Motor neuron (in vitro differentiated cells): ENCODE data around the gene TTLL3. TPM values are rescaled to one million over a fixed set of nuclear protein-coding genes. Genes with fewer than 3 reads are reported as not detected.

Source experiments
- ATAC-seq, 8 experiments: fragments of 200-7000 bp; cut with Tn5 transposase; replicated peaks in 6 of 8; 2 replicates each; pipeline ENCODE4 v1.8.0; 2021; ENCODE audit warnings: mild to moderate bottlenecking in 8 of 8, moderate library complexity in 8 of 8
- H3K27ac ChIP-seq, 2 donors: fragments of 250-450 bp; sonication (Bioruptor Pico); 2 replicates each; pipeline ENCODE4 v1.9.0; 2021; ENCODE audit warnings: antibody characterized with exemption in 2 of 2, mild to moderate bottlenecking in 2 of 2, moderate library complexity in 1 of 2
- H3K4me1 ChIP-seq, 2 donors: fragments of 250-450 bp; sonication (Bioruptor Pico); replicated peaks in 1 of 2; 2 replicates each; pipeline ENCODE4 v1.6.1; 2021; ENCODE audit warnings: antibody characterized with exemption in 2 of 2, mild to moderate bottlenecking in 2 of 2, moderate library complexity in 1 of 2
- H3K4me3 ChIP-seq, 5 donors: fragments of 250-450 bp; sonication (Bioruptor Pico); 2 replicates each; pipeline ENCODE4 v1.9.0; 2021; ENCODE audit warnings: antibody characterized with exemption in 5 of 5, mild to moderate bottlenecking in 5 of 5, moderate library complexity in 4 of 5
- whole genome bisulfite sequencing, 10 experiments: fragments of 450-650 bp; shearing (Covaris generic); methylation state at CpG; one replicate each; pipeline ENCODE4 v1.0.0; 2022; 5-methylcytosine and 5-hydroxymethylcytosine counted together
- in situ Hi-C, 9 experiments: fragments of 400-800 bp; cut with MboI; loops; one replicate each; pipeline ENCODE4 v1.15.0; 2021; ENCODE audit warnings: low sequenced_read_pairs in 9 of 9, low pct_unique_long_range_greater_than_20kb in 2 of 9; ENCODE audit not compliant: unreplicated experiment in 9 of 9
- total RNA-seq, 8 experiments: library from RNA; unstranded; fragments of 300-600 nt; gene quantifications; 2 replicates each; pipeline versions ENCODE4 v1.2.3 to v1.2.4, GENCODE V29; 2022

Gene TTLL3
- total RNA-seq, 8 experiments from 2014 or later, result 8.4 to 41.3 (median 14.0) TPM

GRCh38 chr3:9800529-9800928 is 9.5 kb upstream of the TTLL3 start:
- no peak overlapping the region for H3K27ac ChIP-seq
- H3K4me3 ChIP-seq, result no peak overlapping the region
- peak in 1 of 8 experiments; percentile 57 for ATAC-seq
- in situ Hi-C loops, result no loop called here
- H3K4me1 ChIP-seq, result no peaks in the 10 kb centered on the region
- WGBS, 10 experiments, result 40 to 95% (median 91%) methylated on average over 1 to 5 of the region's 5 CpGs; no CpG with 5 or more reads in 5 of the 10 experiments

DNA sequence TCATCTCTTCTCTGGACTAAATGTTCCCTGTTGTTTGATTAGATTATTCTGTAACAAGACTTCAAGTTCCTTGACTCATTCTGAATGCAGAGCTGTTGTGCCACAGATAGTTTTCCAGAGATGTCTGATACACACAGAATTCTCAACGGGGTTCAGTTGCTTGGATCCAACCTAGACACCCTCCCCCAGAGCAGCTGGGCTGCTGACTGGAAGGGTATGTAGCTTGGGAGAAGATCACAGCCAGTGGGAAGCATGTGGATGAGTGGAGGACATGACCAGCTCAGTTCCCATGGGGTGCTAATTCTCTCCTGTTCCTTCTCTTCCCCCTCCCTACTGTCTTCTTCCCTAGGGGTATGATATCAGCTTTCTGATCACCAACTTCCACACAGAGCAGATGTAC is 6.6 kb upstream of the TTLL3 start:
- H3K4me1 ChIP-seq, result no peaks in the 10 kb centered on the region
- no peak overlapping the region for H3K4me3 ChIP-seq
- in situ Hi-C loops, result no loop called here
- WGBS, 10 experiments, result 40 to 100% (median 80%) methylated on average over 1 of the region's 1 CpG; no CpG with 5 or more reads in 6 of the 10 experiments
- no peak overlapping the region for H3K27ac ChIP-seq
- ATAC-seq, result no peak

DNA sequence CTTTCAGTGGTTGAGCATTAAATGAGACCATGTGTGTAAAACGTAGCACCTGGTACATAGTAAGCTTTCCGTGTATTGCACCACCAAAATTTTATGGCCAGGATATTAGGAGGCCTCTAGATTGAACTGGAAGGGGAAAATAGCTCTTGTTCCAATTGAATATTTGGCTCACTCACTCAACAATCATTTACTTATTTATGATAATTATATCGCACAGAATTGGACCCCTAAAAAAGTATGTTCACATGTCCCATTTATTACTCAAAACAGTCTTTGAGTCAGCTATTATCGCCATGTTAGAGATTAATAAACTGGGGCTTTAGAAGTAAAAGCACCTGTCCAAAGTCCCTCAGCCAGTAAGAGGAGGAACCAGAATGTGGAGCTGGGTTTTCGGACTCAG is 5.1 kb upstream of the TTLL3 start:
- in situ Hi-C loops, result no loop called here
- H3K27ac ChIP-seq, result no peak overlapping the region
- no peak overlapping the region for H3K4me3 ChIP-seq
- 76 to 100% (median 97%) methylated on average over 1 to 5 of the region's 5 CpGs; no CpG with 5 or more reads in 2 of the 10 experiments for WGBS, 10 experiments
- H3K4me1 ChIP-seq, result peaks cover 6 to 11% of the 10 kb centered on the region in 2 donors
- no peak for ATAC-seq

- H3K27ac ChIP-seq, result no peak overlapping the region
- no peak for ATAC-seq
Measured at GRCh38 chr3:9806137-9806536, 3.9 kb upstream of the TTLL3 start.

DNA sequence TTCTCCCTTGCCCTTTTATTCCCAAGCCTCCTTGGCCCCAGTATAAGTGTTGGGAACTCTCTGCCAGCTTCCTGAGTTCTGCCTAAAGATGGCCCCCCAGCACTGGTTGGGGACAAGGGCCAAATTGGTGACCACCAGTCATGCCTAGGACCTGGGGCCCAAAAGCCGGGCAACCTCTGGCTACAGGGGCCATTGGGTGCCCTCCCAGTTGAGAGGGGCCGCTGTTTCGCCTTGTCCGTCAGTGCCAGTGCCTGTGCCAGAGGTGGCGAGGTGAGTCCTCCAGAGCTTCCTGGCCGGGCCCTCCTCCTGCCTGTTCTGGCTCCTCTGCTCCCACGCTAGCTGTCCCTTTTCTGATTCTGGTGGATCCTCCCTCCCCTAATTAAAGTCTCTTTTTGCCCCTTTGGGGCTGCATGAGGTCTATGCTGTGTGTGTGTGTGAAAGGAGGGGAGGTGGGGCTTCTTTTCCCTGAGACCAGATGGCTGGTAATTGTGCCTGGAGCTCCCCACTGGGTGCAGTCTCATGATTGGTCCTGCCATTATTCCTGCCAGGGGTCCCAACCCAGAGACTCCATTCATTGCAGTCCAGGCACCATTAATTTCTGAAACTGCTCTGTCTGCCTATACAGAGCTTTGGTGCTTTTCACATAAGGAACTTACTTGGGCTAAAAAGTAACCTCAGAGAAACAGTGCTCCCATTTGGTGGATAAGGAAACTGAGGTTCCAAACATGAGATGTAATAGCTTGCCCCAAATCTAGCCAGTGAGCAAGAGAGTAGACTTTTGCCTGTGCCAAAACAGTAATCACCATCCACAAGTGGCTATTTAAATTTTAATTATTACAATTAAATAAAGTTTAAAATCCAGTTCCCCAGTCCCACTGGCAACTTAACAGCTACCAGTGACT is 3.1 kb upstream of the TTLL3 start:
- Histone ChIP-seq H3K27ac (no peak overlapping the region), H3K4me3 (no peak overlapping the region), H3K4me1 (peaks cover 13 to 17% of the 10 kb centered on the region in 2 donors)
- peak in 2 of 8 experiments; percentile 13 to 22 for ATAC-seq
- WGBS, 10 experiments, result 67 to 100% (median 93%) methylated on average over 1 to 5 of the region's 7 CpGs; no CpG with 5 or more reads in 4 of the 10 experiments
- in situ Hi-C loops, result no loop called here

More at GRCh38 chr3:9806137-9806536, 3.9 kb upstream of the TTLL3 start:
- Histone ChIP-seq H3K4me3 (no peak overlapping the region), H3K4me1 (peaks cover 13 to 17% of the 10 kb centered on the region in 2 donors)
- in situ Hi-C loops, result no loop called here
- 17 to 100% (median 96%) methylated on average over 1 to 12 of the region's 12 CpGs; no CpG with 5 or more reads in 2 of the 10 experiments for WGBS, 10 experiments

- H3K4me1 ChIP-seq, result peaks cover 13 to 17% of the 10 kb centered on the region in 2 donors
- no peak overlapping the region for H3K27ac ChIP-seq
- no peak for ATAC-seq
- in situ Hi-C loops, result no loop called here
- 80 to 100% (median 100%) methylated on average over 1 to 2 of the region's 2 CpGs; no CpG with 5 or more reads in 7 of the 10 experiments for WGBS, 10 experiments
- no peak overlapping the region for H3K4me3 ChIP-seq
Measured at GRCh38 chr3:9807981-9808344, 2.1 kb upstream of the TTLL3 start.

DNA sequence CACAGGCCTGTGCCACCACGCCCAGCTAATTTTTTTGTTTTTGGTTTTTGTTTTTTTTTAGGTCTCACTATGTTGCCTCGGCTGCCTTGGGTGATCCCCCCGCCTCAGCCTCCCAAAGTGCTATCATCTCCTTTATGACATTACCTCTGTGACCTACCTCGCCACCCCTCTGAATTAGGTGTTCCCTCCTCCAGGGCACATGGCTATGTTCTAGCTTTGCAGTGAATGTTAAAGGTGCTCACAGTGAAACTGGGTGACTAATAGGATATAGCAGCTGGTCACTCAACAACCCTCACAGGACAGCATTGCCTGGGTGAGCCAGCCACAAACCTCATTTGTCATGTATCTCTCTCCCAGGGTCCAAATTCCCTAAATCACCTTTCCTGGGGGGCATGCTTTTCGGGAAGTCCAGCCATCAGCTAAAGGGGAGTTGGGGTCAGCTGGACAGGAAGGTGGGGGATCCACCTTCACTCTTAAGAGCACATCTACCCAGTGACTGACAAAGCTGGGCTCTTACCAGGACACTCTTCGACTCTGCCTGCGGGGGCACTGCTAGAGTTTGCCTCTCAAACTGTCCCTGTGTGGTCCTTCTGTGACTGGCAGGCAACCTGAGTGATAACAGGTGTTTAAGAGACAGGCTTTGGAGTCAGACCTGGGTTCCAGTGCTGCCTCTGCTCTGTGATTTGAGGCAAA is 1.6 kb upstream of the TTLL3 start:
- H3K4me3 ChIP-seq, result no peak overlapping the region
- in situ Hi-C loops, result no loop called here
- peaks cover 13 to 17% of the 10 kb centered on the region in 2 donors for H3K4me1 ChIP-seq
- ATAC-seq, result peak in 2 of 8 experiments; percentile 4 to 8
- 33 to 92% (median 78%) methylated on average over 1 to 4 of the region's 7 CpGs; no CpG with 5 or more reads in 5 of the 10 experiments for WGBS, 10 experiments
- no peak overlapping the region for H3K27ac ChIP-seq

- Histone ChIP-seq H3K27ac (peak overlapping the region; percentile 42 to 45), H3K4me3 (no peak overlapping the region), H3K4me1 (peaks cover 13 to 17% of the 10 kb centered on the region in 2 donors)
- ATAC-seq, result peak in 1 of 8 experiments; percentile 2
- in situ Hi-C loops, result no loop called here
- 83 to 100% (median 96%) methylated on average over 1 to 4 of the region's 4 CpGs; no CpG with 5 or more reads in 2 of the 10 experiments for WGBS, 10 experiments
Measured at GRCh38 chr3:9809239-9809614, 835 bp upstream of the TTLL3 start.

DNA sequence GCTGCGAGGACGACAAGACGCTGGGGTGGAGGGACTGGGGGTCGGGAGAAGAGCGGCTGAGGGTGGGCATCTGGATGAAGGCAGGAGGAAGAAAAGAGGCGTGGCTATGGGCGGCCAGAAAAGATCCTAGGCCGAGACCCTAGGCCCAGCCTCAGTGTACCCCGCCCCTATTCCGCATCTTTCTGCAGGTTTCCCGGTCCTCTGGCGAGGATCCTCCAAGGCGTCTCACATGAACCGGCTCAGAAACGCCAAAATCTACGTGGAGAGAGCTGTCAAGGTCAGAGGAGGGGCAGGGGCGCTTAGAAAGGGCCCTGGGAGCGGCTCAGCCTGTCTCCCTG is 340 bp downstream of the TTLL3 start:
- peak overlapping the region; percentile 27 to 42 (median 29) for H3K4me3 ChIP-seq
- peak overlapping the region in 1 of 2 donors; percentile 45 for H3K27ac ChIP-seq
- in situ Hi-C loops, result no loop called here
- peaks cover 13 to 17% of the 10 kb centered on the region in 2 donors for H3K4me1 ChIP-seq
- WGBS, 10 experiments, result 0 to 80% (median 29%) methylated on average over 1 to 6 of the region's 18 CpGs; no CpG with 5 or more reads in 5 of the 10 experiments
- ATAC-seq, result peak in 2 of 8 experiments; percentile 7 to 13

DNA sequence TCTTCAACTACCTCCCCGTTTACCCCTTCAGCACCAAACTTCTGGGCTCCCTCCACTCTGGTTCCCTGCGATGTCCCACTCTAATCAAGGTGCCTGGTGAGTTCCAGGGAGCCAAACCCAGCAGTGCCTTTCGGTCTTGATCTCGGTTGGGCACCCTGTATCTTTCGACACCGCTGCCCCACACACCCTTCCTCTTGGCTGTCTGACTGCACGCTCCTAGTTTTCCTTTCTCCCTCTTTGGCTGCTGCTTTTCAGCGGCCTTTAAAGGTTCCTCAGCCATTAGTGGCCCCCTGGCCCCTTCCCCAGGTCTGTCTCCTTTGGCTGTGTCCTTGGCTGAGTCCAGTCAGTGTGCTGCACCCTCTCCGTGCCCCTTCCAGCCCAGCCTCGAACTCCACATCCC is 784 bp downstream of the TTLL3 start:
- Histone ChIP-seq H3K4me1 (peaks cover 13 to 17% of the 10 kb centered on the region in 2 donors), H3K4me3 (no peak overlapping the region), H3K27ac (no peak overlapping the region)
- peak in 1 of 8 experiments; percentile 1 for ATAC-seq
- WGBS, 10 experiments, result 0 to 95% (median 81%) methylated on average over 1 to 7 of the region's 10 CpGs; no CpG with 5 or more reads in 3 of the 10 experiments
- in situ Hi-C loops, result no loop called here

- WGBS, 10 experiments, result 90 to 100% (median 94%) methylated on average over 3 to 6 of the region's 9 CpGs; no CpG with 5 or more reads in 2 of the 10 experiments
- in situ Hi-C loops, result no loop called here
- ATAC-seq, result no peak
- H3K4me3 ChIP-seq, result no peak overlapping the region
- H3K27ac ChIP-seq, result no peak overlapping the region
- peaks cover 13 to 17% of the 10 kb centered on the region in 2 donors for H3K4me1 ChIP-seq
Measured at GRCh38 chr3:9812870-9813483, 2.9 kb downstream of the TTLL3 start.

DNA sequence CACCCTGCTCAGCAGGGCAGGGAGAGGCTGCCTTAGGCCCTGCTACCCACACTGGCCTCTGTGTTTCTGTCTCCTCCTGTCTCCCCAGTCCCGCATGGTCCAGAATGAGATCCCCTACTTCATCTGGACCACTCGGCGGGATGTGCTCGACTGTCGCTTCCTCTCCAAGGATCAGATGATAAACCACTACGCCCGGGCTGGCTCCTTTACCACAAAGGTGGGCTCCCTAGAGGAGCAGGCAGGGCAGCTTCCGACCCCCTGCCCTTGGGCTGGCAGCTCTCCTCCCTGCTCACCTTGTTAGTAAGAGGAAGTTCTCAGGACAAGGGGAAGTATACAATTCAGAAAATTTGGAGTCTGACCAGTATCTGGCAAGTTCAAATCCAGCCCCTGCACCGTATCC is 5.9 kb downstream of the TTLL3 start:
- Histone ChIP-seq H3K4me3 (no peak overlapping the region), H3K27ac (no peak overlapping the region), H3K4me1 (no peaks in the 10 kb centered on the region)
- in situ Hi-C loops, result no loop called here
- WGBS, 10 experiments, result 80 to 100% (median 90%) methylated on average over 1 to 6 of the region's 9 CpGs; no CpG with 5 or more reads in 2 of the 10 experiments
- ATAC-seq, result peak in 1 of 8 experiments; percentile 21

DNA sequence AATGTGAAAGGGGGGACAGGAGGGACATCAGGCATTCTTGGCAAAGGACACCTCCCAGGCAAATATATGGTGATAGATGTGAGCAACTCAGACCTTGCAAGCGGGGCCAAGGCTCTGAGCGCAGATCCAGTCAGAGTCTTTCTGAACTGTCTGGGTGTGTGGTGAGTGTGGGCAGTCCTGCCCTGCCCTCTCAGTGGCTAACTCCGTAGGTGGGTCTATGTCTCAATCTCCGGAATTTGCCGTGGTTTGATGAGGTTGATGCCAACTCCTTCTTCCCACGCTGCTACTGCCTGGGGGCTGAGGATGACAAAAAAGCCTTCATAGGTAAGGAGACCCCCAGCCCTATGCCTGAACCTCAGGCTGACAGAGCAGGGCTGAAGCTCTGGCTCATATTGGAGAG is 7.4 kb downstream of the TTLL3 start:
- in situ Hi-C loops, result no loop called here
- H3K4me3 ChIP-seq, result no peak overlapping the region
- no peaks in the 10 kb centered on the region for H3K4me1 ChIP-seq
- no peak overlapping the region for H3K27ac ChIP-seq
- WGBS, 10 experiments, result 95 to 100% (median 100%) methylated on average over 1 to 5 of the region's 6 CpGs; no CpG with 5 or more reads in 4 of the 10 experiments
- ATAC-seq, result no peak
